ENCODE results near the gene OR52B2.
"Not testable (repeated sequence)": the region's sequence is repeated elsewhere in the genome, so short reads cannot be mapped to it uniquely, and the experiment has no call there.

Gene OR52B2

DNA sequence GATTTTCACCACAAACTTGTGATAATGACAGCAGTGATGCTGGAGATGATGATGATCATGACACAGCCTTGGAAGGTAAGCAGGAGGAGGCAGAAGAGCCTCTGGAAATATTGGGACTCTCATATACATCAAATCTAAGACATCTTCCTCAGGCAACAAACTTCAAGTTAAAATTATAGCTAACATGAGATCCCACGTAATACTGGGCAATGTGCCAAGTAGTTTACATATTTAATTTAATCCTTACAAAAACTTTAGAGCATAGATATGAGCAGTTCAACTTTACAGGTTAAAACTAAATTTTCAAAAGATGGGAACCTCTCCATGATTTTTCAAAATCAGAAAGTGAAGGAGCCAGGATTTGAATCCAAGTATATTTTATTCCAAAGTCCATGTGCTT is 19.0 kb downstream of the OR52B2 start:
- DNase-seq: no peak

DNA sequence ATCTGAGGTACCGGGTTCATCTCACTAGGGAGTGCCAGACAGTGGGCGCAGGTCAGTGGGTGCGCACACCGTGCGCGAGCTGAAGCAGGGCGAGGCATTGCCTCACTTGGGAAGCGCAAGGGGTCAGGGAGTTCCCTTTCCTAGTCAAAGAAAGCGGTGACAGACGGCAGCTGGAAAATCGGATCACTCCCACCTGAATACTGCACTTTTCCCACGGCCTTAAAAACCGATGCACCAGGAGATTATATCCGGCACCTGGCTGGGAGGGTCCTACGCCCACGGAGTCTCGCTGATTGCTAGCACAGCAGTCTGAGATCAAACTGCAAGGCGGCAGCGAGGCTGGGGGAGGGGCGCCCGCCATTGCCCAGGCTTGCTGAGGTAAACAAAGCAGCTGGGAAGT is 26.4 kb downstream of the OR52B2 start:
- not testable (repeated sequence) for DNase-seq

DNA sequence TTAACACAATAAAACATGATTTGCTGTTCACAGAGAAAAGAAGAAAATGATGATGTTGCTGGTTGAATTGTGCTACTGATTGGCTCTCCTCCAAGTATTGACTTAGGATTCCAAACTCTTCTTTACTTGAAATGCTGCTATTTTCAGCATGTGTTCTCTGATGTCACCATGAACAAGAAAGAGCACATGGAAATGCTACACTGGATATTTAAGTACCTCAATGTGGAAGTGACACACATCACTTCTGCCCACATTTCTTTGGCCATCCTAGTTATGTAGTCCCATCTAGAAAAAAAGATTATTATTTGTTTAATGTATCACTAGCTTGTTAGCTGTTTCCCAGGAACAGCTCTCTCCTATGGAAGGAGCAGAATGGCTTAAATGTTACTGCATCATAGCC is 27.2 kb downstream of the OR52B2 start:
- no peak for DNase-seq

DNA sequence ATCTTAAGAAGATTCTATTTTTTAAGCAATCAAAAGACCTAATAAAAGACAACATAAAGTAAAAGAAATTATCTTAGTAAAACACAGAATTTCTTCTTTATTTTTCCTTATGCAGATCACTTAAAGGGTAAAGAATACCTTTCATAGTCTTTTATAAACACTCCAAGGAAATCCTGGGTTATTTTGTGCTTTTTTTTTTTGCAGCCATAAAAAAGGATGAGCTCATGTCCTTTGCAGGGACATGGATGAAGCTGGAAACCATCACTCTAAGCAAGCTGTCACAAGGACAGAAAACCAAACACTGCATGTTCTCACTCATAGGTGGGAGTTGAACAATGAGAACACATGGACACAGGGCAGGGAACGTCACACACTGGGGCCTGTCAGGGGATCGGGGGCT is 34.2 kb downstream of the OR52B2 start:
- DNase-seq: not testable (repeated sequence)

DNA sequence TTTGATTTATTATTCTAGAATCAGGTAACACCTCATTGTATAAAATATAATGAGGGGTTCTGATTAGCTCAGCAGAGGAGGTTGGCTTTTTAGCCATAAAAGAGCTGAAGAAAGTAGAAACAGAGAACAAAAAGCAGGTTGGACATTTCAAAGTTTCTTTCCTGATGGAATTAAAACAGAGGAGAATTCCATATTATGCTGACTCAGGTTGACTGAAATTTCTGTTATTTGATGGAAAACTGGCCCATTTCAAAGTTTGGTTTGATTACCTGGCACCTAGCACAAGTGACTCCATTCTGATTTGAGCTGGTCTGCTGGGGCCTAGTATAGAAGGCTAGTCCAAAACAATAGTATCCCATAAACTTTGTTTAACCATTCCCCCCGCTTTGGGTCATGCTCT is 37.7 kb downstream of the OR52B2 start:
- no peak for DNase-seq

DNA sequence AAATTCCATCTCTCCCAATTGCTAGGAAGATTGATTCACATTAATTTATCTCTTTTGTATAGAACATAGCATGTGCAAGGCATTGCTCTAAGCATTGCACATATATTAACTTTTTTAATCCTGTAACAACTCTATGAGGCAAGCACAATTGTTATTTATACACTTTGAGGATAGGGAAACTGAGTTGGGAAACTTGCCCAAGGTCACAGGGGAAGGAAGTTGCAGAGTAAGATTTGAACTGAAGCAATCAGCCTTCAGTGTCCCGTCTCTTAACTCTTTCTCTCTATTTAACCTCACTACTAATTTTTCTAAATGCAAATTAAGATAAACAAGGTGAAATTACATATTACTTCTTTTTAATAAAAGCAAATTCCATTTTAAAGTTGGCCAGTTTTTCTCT is 40.5 kb downstream of the OR52B2 start:
- no peak for DNase-seq

DNA sequence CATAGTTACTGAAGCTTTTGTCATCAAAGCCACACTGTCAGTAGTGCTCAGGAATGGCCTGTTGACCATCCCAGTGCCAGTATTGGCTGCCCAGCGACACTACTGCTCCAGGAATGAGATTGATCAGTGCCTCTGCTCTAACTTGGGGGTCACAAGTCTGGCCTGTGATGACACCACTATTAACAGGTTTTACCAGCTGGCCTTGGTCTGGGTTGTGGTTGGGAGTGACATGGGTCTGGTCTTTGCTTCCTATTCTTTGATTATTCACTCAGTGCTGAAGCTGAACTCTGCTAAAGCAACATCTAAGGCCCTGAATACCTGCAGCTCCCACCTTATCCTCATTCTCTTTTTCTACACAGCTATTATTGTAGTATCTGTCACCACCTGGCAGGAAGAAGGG is 41.1 kb downstream of the OR52B2 start:
- no peak for DNase-seq

DNA sequence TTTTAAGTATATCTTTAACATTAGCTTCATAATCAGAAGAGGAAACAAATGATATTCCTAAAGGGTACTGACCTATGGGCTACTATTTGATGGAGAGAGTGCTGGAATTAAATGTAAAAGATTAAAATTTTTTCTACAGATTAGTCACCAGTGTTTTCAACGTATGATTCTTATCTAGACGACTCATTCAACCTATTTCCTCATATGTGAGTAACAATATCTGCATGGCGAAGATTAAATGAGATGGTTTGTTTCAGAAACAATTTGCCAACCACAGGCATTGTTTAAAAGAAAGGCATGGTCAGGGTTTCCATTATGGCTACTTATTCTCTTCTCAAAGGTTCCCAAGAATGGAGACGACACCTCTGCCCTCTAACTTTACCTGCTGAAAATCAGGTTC is 42.2 kb downstream of the OR52B2 start:
- no peak for DNase-seq

DNA sequence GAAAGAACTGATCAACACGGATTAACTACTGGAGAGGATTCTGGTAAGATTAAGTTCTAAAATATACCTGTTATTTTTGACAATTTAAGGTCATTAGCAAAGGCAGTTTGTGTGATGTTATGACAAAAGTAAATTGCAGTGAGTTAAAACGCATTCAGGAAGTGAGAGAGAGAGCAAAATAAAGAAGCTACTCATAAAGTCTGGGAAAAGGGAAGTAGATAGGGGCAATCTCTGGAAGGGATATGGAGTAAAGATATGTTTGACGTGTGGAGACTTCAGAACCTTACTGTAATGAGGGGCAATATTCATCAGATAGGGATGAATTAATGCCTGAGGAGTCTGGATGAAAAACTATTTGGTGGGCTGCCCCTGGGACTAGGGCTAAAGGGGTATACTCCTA is 45.9 kb downstream of the OR52B2 start:
- DNase-seq: no peak
